NCI-H2227 treated with DMSO at 0.1 percent for 48 hours (cell line): ENCODE data around the gene MARCHF5.

Experiments
- DNase-seq: peaks from one replicate; lab custom pipeline; 2025; lab: John Stamatoyannopoulos, UW

MARCHF5 gene, protein sequence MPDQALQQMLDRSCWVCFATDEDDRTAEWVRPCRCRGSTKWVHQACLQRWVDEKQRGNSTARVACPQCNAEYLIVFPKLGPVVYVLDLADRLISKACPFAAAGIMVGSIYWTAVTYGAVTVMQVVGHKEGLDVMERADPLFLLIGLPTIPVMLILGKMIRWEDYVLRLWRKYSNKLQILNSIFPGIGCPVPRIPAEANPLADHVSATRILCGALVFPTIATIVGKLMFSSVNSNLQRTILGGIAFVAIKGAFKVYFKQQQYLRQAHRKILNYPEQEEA

GRCh38 chr10:92290837-92291615 is at the start of gene MARCHF5, which contains the start of gene CPEB3:
MARCHF5 (plus strand) TSS chr10:92291167; CDS start chr10:92291495, 328 bp downstream.
CPEB3 (minus strand) TSS chr10:92291078; CDS start chr10:92240350, 50,728 bp downstream.
- DNase-seq, result peak; percentile 86

- DNase-seq, result no peak
Observed at GRCh38 chr10:92241501-92241900, 49.5 kb upstream of the MARCHF5 start.

DNA sequence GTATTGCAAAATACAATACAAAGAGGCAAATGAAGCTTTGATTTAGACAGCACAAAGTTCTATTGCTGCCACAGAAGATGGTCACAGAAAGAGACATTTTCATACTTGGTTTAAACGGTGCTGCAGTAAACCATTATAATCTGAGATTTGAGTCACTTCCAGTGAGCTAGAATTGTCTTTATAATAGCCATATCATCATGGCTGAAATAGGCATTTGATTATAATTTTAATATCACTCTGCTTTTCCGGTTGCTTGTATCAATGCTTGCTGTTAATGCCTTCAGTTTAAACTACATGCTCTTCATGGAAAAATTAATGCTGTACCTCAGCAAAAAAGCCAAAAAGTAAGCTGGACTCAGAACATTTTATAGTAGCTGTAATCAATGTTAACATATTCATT is 48.6 kb upstream of the MARCHF5 start:
- no peak for DNase-seq

GRCh38 chr10:92242910-92243671 is 47.9 kb upstream of the MARCHF5 start:
- DNase-seq, result peak; percentile 85

GRCh38 chr10:92244796-92245195 is 46.2 kb upstream of the MARCHF5 start:
- no peak for DNase-seq

GRCh38 chr10:92248566-92248965 is 42.4 kb upstream of the MARCHF5 start:
- DNase-seq, result no peak

- no peak for DNase-seq
Observed at GRCh38 chr10:92263396-92263795, 27.6 kb upstream of the MARCHF5 start.

GRCh38 chr10:92264249-92264648 is 26.7 kb upstream of the MARCHF5 start:
- DNase-seq, result no peak

- DNase-seq, result no peak
Observed at GRCh38 chr10:92265687-92266258, 25.2 kb upstream of the MARCHF5 start.

DNA sequence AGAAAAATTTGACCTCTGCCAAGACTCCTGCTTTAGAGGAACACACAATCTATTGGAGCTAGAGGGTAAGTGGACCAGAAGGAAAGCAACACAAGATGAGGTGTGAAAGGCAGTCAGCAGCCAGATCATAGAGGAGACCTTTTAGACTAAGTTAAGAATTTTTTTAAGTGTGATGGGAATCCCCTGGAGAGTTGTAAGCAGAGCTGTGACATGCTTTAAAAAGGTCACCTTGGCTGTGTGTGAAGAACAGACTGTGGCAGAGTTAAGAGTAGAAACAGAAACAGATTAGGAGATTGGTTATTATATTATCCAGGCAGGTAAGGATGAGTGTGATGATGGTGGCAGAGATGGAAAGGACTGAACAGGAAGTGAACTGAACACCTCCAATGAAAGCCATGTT is 23.6 kb upstream of the MARCHF5 start:
- DNase-seq, result no peak

DNA sequence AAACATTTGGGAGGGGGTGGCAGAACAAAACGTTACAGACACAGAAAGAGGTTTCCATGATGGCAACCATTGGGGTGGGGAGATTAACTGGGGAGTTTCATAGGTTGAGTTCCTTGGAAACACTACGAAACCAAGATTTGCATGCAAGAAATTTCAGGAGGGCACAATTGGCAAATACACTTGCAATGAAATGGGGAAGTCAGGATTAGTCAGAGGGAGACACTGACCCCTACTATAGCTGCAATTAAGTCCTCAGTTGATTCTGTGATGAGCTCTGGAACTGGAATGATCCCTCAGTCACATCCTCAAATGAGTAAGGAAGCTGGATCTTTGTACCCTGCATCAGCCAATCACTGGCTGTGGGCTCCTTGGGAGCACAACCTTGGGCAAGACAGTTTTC is 22.2 kb upstream of the MARCHF5 start:
- DNase-seq, result no peak

DNA sequence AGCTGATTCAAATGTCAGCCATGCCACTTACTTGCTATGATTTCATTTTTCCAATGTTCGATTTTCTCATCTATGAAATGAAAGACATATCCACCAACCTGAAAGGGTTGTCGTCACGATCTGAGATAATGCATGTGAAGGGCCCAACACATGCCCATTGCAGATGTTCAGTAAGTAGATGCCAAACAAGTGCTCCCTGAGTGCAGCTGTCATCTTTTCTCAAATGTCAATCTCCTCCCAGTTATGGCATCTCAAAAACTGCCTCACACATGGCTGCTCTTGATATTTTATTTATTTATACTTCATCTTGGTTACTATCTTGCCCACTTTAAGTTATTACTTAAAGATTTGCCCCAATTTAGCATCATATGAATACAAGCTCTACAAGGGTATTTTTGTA is 16.9 kb upstream of the MARCHF5 start:
- no peak for DNase-seq

- peak; percentile 6 for DNase-seq
Observed at GRCh38 chr10:92278996-92279696, 11.8 kb upstream of the MARCHF5 start.

DNA sequence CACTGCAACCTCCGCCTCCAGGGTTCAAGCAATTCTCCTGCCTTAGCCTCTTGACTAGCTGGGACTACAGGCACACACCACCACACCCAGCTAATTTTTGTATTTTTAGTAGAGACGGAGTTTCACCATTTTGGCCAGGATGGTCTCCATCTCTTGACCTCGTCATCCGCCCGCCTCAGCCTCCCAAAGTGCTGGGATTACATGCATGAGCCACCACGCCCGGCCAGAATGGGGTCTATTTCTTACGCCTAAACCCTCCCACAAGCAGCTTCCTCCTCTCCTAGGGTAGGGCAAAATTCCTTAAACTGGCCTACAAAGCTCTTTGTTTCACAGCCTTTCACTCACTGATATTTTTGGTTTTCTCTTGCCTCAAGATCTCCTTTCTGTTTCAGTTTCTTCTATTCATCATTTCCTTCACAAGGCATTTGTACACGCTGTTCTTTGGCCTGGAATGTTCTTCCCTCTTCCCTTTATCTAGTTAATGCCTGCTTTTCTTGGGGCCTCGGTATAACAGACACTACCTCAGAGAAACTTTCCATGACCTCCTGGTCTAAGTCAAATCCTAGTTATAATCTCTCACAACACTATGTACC is 6.8 kb upstream of the MARCHF5 start:
- DNase-seq, result no peak

DNA sequence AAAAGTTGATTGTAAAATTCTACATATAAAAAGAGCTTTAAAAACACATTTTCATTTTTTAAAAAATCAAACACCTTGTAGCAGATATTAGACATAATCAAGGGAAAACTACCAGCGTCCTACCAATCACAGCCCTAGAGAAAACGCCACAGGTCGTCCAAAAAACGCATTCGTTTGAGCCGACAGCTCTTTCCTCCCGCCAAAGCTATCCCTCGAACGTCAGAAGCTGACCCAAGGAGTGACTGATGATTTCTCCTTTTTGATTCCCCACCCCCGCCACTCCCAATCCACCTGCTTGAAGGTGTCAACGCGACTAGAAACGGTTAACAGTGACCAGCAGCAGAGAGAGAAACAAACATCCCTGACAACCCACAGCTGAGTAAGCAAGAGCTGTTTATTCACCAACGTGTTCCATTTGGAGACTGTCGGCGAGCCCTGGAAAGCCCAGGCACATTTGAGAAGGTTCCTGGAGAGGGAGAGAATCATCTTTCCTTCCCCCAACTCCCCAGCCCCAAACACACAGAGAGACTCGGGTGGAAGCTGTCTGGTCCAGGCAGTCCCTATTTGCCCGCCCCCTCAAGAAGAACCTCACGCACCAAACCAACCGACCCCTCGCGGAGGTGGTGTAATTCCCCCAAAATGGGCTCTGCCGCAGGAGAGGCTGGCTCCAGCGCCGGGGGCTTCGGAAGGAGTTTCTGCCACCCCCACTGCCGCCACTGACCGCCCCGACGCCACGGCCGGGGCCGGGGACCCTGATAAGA is 711 bp upstream of the MARCHF5 start:
- no peak for DNase-seq

DNA sequence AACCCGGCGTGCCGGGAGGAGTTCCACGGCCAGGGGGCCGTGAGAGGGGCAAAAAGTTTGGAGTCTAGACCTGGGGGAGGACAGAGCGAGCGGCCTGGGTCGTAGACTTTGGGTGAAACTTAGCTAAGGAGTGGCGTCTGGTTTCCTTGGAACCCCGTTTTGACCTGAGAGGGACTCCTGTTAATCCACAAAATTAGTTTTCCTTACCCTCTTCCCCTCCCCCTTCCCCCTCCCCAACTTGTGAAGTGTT is 574 bp downstream of the MARCHF5 start:
- DNase-seq, result no peak

DNA sequence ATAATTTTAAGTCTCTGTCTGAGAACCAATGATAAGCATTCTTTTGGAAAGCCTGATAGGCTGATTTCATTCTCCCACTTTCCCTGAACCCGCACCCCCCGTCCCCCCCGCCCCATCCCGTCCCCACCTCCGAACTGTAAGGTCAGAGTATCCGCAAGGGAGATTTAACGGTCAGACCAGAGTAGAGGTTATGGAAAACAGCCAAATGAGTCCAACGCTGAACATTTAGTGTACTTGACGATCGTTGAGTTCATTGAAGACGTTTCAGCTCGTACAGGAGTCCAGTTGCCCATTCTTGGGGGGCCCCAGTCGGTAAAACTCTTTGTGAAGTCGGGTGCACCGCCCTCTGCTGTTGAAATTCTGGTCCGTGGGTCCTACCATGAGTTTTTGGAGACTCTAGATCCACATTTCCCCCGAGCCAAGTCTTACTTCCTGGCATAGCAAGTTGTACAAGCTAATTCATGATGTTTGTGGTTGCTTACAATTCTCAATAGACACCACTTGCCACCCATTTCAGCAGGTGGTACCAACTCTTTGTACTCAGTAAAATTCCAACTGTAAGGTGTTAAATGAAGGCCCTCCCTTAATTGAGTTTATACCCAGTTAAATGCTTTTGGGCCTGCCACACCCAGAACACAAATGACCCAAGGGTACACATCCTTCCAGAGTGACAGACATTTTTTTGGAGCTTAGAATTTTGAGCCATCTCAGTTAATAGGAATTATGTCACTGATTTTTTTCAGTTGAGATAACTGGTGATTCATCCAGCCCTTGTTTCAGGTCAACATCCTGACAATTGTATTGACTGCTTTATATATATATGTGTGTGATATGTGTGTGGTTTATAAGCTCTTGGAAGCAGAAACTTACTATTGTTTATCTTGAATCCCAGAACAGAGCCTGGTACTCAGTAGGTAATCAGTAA is 1.2 kb downstream of the MARCHF5 start:
- DNase-seq, result peak; percentile 12

GRCh38 chr10:92298487-92298886 is 7.5 kb downstream of the MARCHF5 start:
- DNase-seq, result no peak

GRCh38 chr10:92303096-92303495 is 12.1 kb downstream of the MARCHF5 start:
- no peak for DNase-seq

DNA sequence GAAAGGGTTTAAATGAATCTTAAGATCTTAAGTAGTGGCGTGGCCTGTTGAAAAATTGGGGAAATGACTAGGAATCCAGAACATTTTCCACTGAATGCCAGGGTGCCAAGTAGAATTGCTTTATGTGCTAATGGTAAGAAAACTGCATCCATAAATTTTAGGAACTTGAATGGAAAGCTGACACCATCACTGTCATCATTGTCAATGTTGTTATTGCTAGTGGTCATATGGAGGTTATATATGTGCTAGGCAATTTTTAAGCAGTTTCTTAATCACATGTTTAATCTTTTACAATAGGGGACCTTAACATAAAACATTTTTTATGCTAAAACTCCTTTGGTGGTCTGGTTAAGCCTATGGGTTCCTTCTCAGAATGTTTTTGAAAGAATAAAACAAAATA is 13.1 kb downstream of the MARCHF5 start:
- DNase-seq, result no peak
